Mesendoderm (in vitro differentiated cells): ENCODE data around the gene GATA1.

ENCODE experiments used
- DNase-seq: peaks from one replicate; pipeline ENCODE4 v3.0.0; 2013
- H2AK5ac ChIP-seq: 2 replicates; pipeline ENCODE4 v1.6.1; 2013; ENCODE audit warnings: low read length, inconsistent platforms
- H2BK120ac ChIP-seq: 2 replicates; pipeline ENCODE4 v1.6.1; 2013; ENCODE audit warnings: low read depth, mild to moderate bottlenecking, low read length, moderate library complexity, mixed read lengths
- H2BK15ac ChIP-seq: replicated peaks from 2 replicates; pipeline ENCODE4 v1.6.1; 2013; ENCODE audit warnings: low read depth, mild to moderate bottlenecking, moderate library complexity
- H2BK5ac ChIP-seq: 2 replicates; pipeline ENCODE4 v1.6.1; 2013; ENCODE audit warnings: low read length, inconsistent platforms
- H3K18ac ChIP-seq: 2 replicates; pipeline ENCODE4 v1.6.1; 2013; ENCODE audit warnings: mild to moderate bottlenecking, low read length, mixed read lengths
- H3K23ac ChIP-seq: one replicate; pipeline ENCODE4 v1.6.1; 2013; ENCODE audit warnings: low read length
- H3K27ac ChIP-seq: 2 replicates; pipeline ENCODE4 v1.5.1; 2013; ENCODE audit warnings: low read depth, mild to moderate bottlenecking, inconsistent platforms, low read length, moderate library complexity
- H3K27me3 ChIP-seq: 2 replicates; pipeline ENCODE4 v1.6.1; 2013; ENCODE audit warnings: low read length, control low read depth, mild to moderate bottlenecking, inconsistent platforms; ENCODE audit not compliant: insufficient read depth, poor library complexity
- H3K36me3 ChIP-seq: 2 replicates; pipeline ENCODE4 v1.6.1; 2013; ENCODE audit warnings: low read length, inconsistent platforms; ENCODE audit not compliant: control insufficient read depth, insufficient read depth
- H3K4ac ChIP-seq: one replicate; pipeline ENCODE4 v1.6.1; 2013; ENCODE audit warnings: low read depth, mild to moderate bottlenecking, low read length, moderate library complexity
- H3K4me1 ChIP-seq: 2 replicates; pipeline ENCODE4 v1.6.1; 2013; ENCODE audit warnings: low read depth, low read length, inconsistent platforms; ENCODE audit not compliant: control insufficient read depth
- H3K4me2 ChIP-seq: 2 replicates; pipeline ENCODE4 v1.6.1; 2013; ENCODE audit warnings: low read length
- H3K4me3 ChIP-seq: 2 replicates; pipeline ENCODE4 v1.5.1; 2013; ENCODE audit warnings: mild to moderate bottlenecking, low read length
- H3K56ac ChIP-seq: one replicate; pipeline ENCODE4 v1.6.1; 2013; ENCODE audit warnings: low read length
- H3K79me1 ChIP-seq: 2 replicates; pipeline ENCODE4 v1.6.1; 2013; ENCODE audit warnings: low read length, inconsistent platforms
- H3K79me2 ChIP-seq: 2 replicates; pipeline ENCODE4 v1.6.1; 2013; ENCODE audit warnings: mild to moderate bottlenecking, low read length; ENCODE audit not compliant: control insufficient read depth, insufficient read depth
- H3K9ac ChIP-seq: 2 replicates; pipeline ENCODE4 v1.6.1; 2013; ENCODE audit warnings: low read length, inconsistent platforms
- H4K5ac ChIP-seq: one replicate; pipeline ENCODE4 v1.6.1; 2013; ENCODE audit warnings: low read length
- H4K8ac ChIP-seq: one replicate; pipeline ENCODE4 v1.6.1; 2013; ENCODE audit warnings: low read depth, mild to moderate bottlenecking, control low read depth, low read length, moderate library complexity
- WGBS: extraction: QIAGEN DNeasy Blood & Tissue Kit; methylation state at CpG from one replicate; pipeline ENCODE4 v1.1.7; 2013; ENCODE audit warnings: low lambda C conversion rate, missing lambda C conversion rate; ENCODE audit not compliant: insufficient coverage; ENCODE audit errors: extremely low coverage; 5-methylcytosine and 5-hydroxymethylcytosine counted together

GATA1 gene

GRCh38 chrX:48779399-48779798, 7.0 kb upstream of the GATA1 start:
- H2BK120ac ChIP-seq = no peak overlapping the region
- no peak overlapping the region for H4K8ac ChIP-seq
- no peak overlapping the region for H3K4me3 ChIP-seq
- no peaks in the 10 kb centered on the region for H3K4me1 ChIP-seq
- WGBS = no CpG with 5 or more reads among the region's 7 CpGs
- H3K18ac ChIP-seq = no peak overlapping the region
- H2AK5ac ChIP-seq = no peak overlapping the region
- no peaks in the 10 kb centered on the region for H3K79me1 ChIP-seq
- H3K4ac ChIP-seq = no peak overlapping the region
- H3K56ac ChIP-seq = no peak overlapping the region
- H4K5ac ChIP-seq = no peak overlapping the region
- H3K23ac ChIP-seq = no peak overlapping the region
- no peak overlapping the region for H3K4me2 ChIP-seq
- DNase-seq = no peak
- H3K27ac ChIP-seq = no peak overlapping the region
- H3K27me3 ChIP-seq = no peaks in the 10 kb centered on the region
- H2BK5ac ChIP-seq = no peak overlapping the region
- H3K79me2 ChIP-seq = no peaks in the 10 kb centered on the region
- no peak overlapping the region for H3K9ac ChIP-seq
- no peak overlapping the region for H2BK15ac ChIP-seq
- H3K36me3 ChIP-seq = no peaks in the 10 kb centered on the region

GRCh38 chrX:48781705-48782104, 4.7 kb upstream of the GATA1 start:
- WGBS = no CpG with 5 or more reads among the region's 6 CpGs
- H2BK5ac ChIP-seq = no peak overlapping the region
- no peak overlapping the region for H4K5ac ChIP-seq
- no peak overlapping the region for H2BK120ac ChIP-seq
- H2BK15ac ChIP-seq = no peak overlapping the region
- no peak overlapping the region for H3K56ac ChIP-seq
- H3K9ac ChIP-seq = no peak overlapping the region
- no peak overlapping the region for H3K4me2 ChIP-seq
- H3K36me3 ChIP-seq = no peaks in the 10 kb centered on the region
- H3K23ac ChIP-seq = no peak overlapping the region
- H3K4ac ChIP-seq = no peak overlapping the region
- H3K4me1 ChIP-seq = no peaks in the 10 kb centered on the region
- H3K4me3 ChIP-seq = no peak overlapping the region
- H3K27ac ChIP-seq = no peak overlapping the region
- H3K79me1 ChIP-seq = no peaks in the 10 kb centered on the region
- no peak overlapping the region for H4K8ac ChIP-seq
- no peak for DNase-seq
- H2AK5ac ChIP-seq = no peak overlapping the region
- no peaks in the 10 kb centered on the region for H3K27me3 ChIP-seq
- H3K79me2 ChIP-seq = no peaks in the 10 kb centered on the region
- H3K18ac ChIP-seq = no peak overlapping the region

GRCh38 chrX:48782216-48782615, 4.2 kb upstream of the GATA1 start:
- no CpG with 5 or more reads among the region's 2 CpGs for whole genome bisulfite sequencing
- Histone ChIP-seq H4K5ac (no peak overlapping the region), H3K4me1 (no peaks in the 10 kb centered on the region), H3K23ac (no peak overlapping the region), H2BK120ac (no peak overlapping the region), H3K4me3 (no peak overlapping the region), H3K18ac (no peak overlapping the region), H3K36me3 (no peaks in the 10 kb centered on the region), H2BK15ac (no peak overlapping the region), H2AK5ac (no peak overlapping the region), H4K8ac (no peak overlapping the region), H3K79me1 (no peaks in the 10 kb centered on the region), H3K4me2 (no peak overlapping the region), H3K4ac (no peak overlapping the region), H3K79me2 (no peaks in the 10 kb centered on the region), H3K9ac (no peak overlapping the region), H2BK5ac (no peak overlapping the region), H3K27ac (no peak overlapping the region), H3K56ac (no peak overlapping the region), H3K27me3 (no peaks in the 10 kb centered on the region)
- no peak for DNase-seq

- Histone ChIP-seq H3K79me1 (no peaks in the 10 kb centered on the region), H3K18ac (no peak overlapping the region), H2BK120ac (no peak overlapping the region), H3K36me3 (no peaks in the 10 kb centered on the region), H2BK5ac (no peak overlapping the region), H3K56ac (no peak overlapping the region), H3K79me2 (no peaks in the 10 kb centered on the region), H3K27ac (no peak overlapping the region), H2AK5ac (no peak overlapping the region), H3K4me2 (no peak overlapping the region), H3K9ac (no peak overlapping the region), H4K8ac (no peak overlapping the region), H2BK15ac (no peak overlapping the region), H3K4me1 (no peaks in the 10 kb centered on the region), H3K27me3 (no peaks in the 10 kb centered on the region), H3K23ac (no peak overlapping the region), H3K4ac (no peak overlapping the region), H3K4me3 (no peak overlapping the region), H4K5ac (no peak overlapping the region)
- WGBS = no CpG with 5 or more reads among the region's 13 CpGs
- no peak for DNase-seq
These were observed 3.6 kb upstream of the GATA1 start for GRCh38 chrX:48782795-48783194.

- DNase-seq = no peak
- WGBS = no CpG with 5 or more reads among the region's 3 CpGs
- Histone ChIP-seq H2BK15ac (no peak overlapping the region), H2BK120ac (no peak overlapping the region), H3K36me3 (no peaks in the 10 kb centered on the region), H3K4me1 (no peaks in the 10 kb centered on the region), H4K5ac (no peak overlapping the region), H2BK5ac (no peak overlapping the region), H3K23ac (no peak overlapping the region), H2AK5ac (no peak overlapping the region), H3K4ac (no peak overlapping the region), H3K27ac (no peak overlapping the region), H3K56ac (no peak overlapping the region), H3K4me2 (no peak overlapping the region), H3K9ac (no peak overlapping the region), H4K8ac (no peak overlapping the region), H3K4me3 (no peak overlapping the region), H3K18ac (no peak overlapping the region), H3K79me1 (no peaks in the 10 kb centered on the region), H3K79me2 (no peaks in the 10 kb centered on the region), H3K27me3 (no peaks in the 10 kb centered on the region)
These were observed 1.7 kb upstream of the GATA1 start for GRCh38 chrX:48784726-48785125.

GRCh38 chrX:48785186-48785539, 1.2 kb upstream of the GATA1 start:
- Histone ChIP-seq H3K79me1 (no peaks in the 10 kb centered on the region), H3K4me3 (no peak overlapping the region), H3K9ac (no peak overlapping the region), H3K18ac (no peak overlapping the region), H2BK5ac (no peak overlapping the region), H3K27me3 (no peaks in the 10 kb centered on the region), H3K4ac (no peak overlapping the region), H4K5ac (no peak overlapping the region), H3K27ac (no peak overlapping the region), H3K23ac (no peak overlapping the region), H2BK15ac (no peak overlapping the region), H2BK120ac (no peak overlapping the region), H3K4me2 (no peak overlapping the region), H3K36me3 (no peaks in the 10 kb centered on the region), H3K56ac (no peak overlapping the region), H4K8ac (no peak overlapping the region), H3K79me2 (no peaks in the 10 kb centered on the region), H3K4me1 (no peaks in the 10 kb centered on the region), H2AK5ac (no peak overlapping the region)
- no peak for DNase-seq
- WGBS = no CpG with 5 or more reads among the region's 1 CpG
